Left ventricle myocardium inferior (tissue), 1 donor: ENCODE results near the gene PAK4. TPM values are rescaled to one million over a fixed set of nuclear protein-coding genes. Genes with fewer than 3 reads are reported as not detected.

Source experiments
- DNase-seq: peaks from one replicate; pipeline ENCODE4 v3.0.0-alpha.2; 2020
- H3K27ac ChIP-seq: fragments of 200-600 bp; replicated peaks from 2 replicates; pipeline ENCODE4 v1.8.0; 2021
- H3K27me3 ChIP-seq: fragments of 200-600 bp; 2 replicates; pipeline ENCODE4 v1.8.0; 2021; ENCODE audit warnings: low read depth
- H3K36me3 ChIP-seq: fragments of 200-600 bp; 2 replicates; pipeline ENCODE4 v1.8.0; 2021
- H3K4me1 ChIP-seq: fragments of 200-600 bp; 2 replicates; pipeline ENCODE4 v1.8.0; 2021
- H3K4me3 ChIP-seq: fragments of 200-600 bp; 2 replicates; pipeline ENCODE4 v1.8.0; 2021; ENCODE audit warnings: mild to moderate bottlenecking, moderate library complexity
- H3K9me3 ChIP-seq: fragments of 200-600 bp; replicated peaks from 2 replicates; pipeline ENCODE4 v1.8.0; 2021
- intact Hi-C: fragments of 100-400 bp; cut with micrococcal nuclease; formaldehyde crosslinking; loops from one replicate; pipeline ENCODE4 v1.11.0; 2022
- total RNA-seq: library from RNA; stranded (reverse); fragmentation: NEBNext Ultra II Directional; extraction: Animal tissue kit (Norgen Biotek cat#: 25700); gene quantifications from one replicate; pipeline ENCODE4 v1.2.1, GENCODE V29; 2021
- TF ChIP-seq, protein P1 (sequence below): fragments of 200-600 bp; IDR thresholded peaks from 2 replicates; pipeline ENCODE4 v1.8.0; 2021; ENCODE audit warnings: antibody characterized with exemption, mild to moderate bottlenecking, borderline replicate concordance
- donor health status: DM: no; HTN: yes; CAD: no; lungs with severe emphysema.

The PAK4 gene
- total RNA-seq, 1 donor from 2014 or later: 17.0 TPM

DNA sequence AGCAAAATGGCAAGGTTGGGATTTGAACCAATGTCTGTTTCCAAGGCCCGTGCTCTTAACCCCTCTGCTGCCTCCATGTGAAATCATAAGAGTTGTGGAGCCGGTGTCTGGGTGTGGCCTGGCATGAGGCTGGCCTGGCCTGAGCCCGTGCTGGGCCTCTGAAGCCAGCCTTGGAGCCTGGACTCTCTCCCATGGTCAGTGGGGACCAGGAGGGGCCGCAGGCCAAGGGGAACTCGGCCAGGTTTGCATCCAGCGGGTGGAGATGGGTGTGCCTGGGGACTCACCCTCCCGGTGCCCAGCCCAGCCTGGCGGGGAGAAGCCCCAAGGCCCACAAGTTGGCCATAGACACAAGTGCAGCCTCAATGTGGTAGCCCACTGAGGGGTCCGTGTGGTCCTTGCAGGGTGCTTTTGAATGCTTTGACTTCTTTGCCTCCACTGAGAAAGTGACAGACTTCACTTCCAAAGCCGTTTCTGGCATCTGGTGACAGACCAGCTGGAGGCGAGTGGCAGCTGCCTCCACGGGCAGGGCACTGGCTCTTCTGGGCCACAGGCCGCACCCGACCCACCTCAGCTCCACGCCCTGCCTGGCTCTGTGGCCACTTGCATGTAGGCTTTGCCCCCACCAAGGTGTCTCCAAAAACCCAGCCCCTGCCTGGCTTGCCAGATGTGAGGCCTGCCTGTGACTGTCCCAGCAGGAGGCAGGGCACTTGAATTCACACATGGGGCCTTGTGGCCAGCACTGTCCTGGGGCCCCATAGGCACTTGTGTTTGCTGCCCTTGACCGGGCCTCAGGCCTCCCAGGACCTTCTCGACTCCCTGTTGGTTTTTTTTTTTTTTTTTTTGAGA is 45.0 kb downstream of the PAK4 start:
- H3K27me3 ChIP-seq: no peaks in the 10 kb centered on the region
- H3K9me3 ChIP-seq: no peaks in the 10 kb centered on the region
- H3K36me3 ChIP-seq: peaks cover 33% of the 10 kb centered on the region
- intact Hi-C loops: no loop called here
- H3K4me1 ChIP-seq: peaks cover 20% of the 10 kb centered on the region
- H3K27ac ChIP-seq: no peak overlapping the region
- TF ChIP-seq, protein P1, sequence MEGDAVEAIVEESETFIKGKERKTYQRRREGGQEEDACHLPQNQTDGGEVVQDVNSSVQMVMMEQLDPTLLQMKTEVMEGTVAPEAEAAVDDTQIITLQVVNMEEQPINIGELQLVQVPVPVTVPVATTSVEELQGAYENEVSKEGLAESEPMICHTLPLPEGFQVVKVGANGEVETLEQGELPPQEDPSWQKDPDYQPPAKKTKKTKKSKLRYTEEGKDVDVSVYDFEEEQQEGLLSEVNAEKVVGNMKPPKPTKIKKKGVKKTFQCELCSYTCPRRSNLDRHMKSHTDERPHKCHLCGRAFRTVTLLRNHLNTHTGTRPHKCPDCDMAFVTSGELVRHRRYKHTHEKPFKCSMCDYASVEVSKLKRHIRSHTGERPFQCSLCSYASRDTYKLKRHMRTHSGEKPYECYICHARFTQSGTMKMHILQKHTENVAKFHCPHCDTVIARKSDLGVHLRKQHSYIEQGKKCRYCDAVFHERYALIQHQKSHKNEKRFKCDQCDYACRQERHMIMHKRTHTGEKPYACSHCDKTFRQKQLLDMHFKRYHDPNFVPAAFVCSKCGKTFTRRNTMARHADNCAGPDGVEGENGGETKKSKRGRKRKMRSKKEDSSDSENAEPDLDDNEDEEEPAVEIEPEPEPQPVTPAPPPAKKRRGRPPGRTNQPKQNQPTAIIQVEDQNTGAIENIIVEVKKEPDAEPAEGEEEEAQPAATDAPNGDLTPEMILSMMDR: no peak
- H3K4me3 ChIP-seq: no peak overlapping the region
- no peak for DNase-seq

DNA sequence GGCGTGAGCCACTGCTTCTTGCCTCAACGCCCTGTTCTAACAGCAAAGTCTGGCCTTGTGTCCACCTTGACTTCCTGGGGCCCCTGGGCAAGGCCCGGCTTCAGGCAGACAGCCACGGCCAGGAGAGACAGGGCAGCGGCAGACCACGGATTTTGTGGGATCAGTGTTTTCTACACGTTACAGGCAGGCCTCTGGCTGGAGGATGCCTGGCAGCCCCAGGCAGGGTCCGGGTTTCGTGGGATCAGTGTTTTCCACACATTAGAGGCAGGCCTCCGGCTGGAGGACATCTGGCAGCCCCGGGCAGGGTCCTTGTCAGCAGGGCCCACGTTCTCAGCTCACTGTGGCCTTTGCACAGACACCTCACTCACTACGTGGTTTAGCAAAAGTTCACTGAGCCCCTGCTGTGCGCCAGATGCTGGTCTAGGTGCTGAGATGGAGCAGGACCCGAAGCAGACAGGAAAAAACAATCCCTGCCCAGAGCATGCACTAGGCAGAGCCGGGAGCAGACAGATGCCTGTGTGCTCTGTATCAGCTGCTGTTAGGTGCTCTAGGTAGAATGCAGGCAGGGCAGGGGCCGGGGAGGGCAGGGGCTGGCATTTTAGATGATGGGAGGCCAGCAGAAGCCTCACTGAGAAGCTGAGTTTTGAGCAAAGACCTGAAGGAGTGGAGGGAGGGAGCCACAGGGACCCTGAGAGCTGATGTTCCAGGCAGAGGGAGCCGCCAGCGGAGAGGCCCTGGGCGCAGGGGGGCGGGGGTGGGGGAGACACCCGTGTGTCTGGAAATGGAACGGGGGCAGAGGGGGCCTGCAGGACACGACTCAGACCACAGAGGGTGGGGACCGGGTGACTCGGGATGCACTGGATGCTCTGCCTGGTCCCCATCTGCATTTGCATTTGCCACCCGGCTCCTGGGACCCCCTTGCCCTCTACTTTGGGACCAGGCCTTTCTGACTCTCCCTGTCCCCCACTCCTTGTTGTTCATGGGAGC is 46.2 kb downstream of the PAK4 start:
- no peak overlapping the region for H3K27ac ChIP-seq
- H3K36me3 ChIP-seq: peaks cover 41% of the 10 kb centered on the region
- no peak for DNase-seq
- peaks cover 8% of the 10 kb centered on the region for H3K4me1 ChIP-seq
- no peaks in the 10 kb centered on the region for H3K27me3 ChIP-seq
- intact Hi-C loops: no loop called here
- no peak overlapping the region for H3K4me3 ChIP-seq
- H3K9me3 ChIP-seq: no peaks in the 10 kb centered on the region
- TF ChIP-seq, protein P1: no peak

DNA sequence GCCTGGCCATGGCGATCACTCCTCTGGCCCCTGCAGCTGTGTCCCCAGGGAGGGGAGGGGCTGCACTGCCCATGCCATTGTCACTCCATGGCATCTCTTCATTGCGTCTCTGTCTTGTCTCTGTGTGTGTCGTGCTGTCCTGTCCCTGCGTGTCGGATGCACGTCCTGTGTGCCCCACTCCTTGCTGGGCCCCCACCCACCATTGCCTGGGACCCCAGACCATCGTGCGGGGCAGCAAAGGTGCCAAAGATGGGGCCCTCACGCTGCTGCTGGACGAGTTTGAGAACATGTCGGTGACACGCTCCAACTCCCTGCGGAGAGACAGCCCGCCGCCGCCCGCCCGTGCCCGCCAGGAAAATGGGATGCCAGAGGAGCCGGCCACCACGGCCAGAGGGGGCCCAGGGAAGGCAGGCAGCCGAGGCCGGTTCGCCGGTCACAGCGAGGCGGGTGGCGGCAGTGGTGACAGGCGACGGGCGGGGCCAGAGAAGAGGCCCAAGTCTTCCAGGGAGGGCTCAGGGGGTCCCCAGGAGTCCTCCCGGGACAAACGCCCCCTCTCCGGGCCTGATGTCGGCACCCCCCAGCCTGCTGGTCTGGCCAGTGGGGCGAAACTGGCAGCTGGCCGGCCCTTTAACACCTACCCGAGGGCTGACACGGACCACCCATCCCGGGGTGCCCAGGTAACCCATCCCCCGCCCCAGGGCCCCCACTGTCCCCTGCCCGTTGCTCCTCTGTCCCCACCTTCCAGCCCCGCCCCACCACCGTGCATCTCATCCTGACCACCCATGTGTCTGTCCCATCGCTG is 47.3 kb downstream of the PAK4 start:
- H3K36me3 ChIP-seq: peaks cover 46% of the 10 kb centered on the region
- intact Hi-C loops: no loop called here
- H3K4me3 ChIP-seq: no peak overlapping the region
- H3K27me3 ChIP-seq: no peaks in the 10 kb centered on the region
- no peaks in the 10 kb centered on the region for H3K4me1 ChIP-seq
- H3K9me3 ChIP-seq: no peaks in the 10 kb centered on the region
- no peak overlapping the region for H3K27ac ChIP-seq
- TF ChIP-seq, protein P1: no peak
- DNase-seq: no peak

DNA sequence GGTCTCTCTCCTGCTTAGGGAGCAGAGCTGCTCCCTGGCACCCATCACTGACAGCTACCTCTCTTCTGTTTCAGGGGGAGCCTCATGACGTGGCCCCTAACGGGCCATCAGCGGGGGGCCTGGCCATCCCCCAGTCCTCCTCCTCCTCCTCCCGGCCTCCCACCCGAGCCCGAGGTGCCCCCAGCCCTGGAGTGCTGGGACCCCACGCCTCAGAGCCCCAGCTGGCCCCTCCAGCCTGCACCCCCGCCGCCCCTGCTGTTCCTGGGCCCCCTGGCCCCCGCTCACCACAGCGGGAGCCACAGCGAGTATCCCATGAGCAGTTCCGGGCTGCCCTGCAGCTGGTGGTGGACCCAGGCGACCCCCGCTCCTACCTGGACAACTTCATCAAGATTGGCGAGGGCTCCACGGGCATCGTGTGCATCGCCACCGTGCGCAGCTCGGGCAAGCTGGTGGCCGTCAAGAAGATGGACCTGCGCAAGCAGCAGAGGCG is 48.0 kb downstream of the PAK4 start:
- TF ChIP-seq, protein P1: no peak
- H3K4me3 ChIP-seq: no peak overlapping the region
- intact Hi-C loops: no loop called here
- H3K27me3 ChIP-seq: no peaks in the 10 kb centered on the region
- H3K9me3 ChIP-seq: no peaks in the 10 kb centered on the region
- DNase-seq: no peak
- H3K27ac ChIP-seq: no peak overlapping the region
- peaks cover 52% of the 10 kb centered on the region for H3K36me3 ChIP-seq
- no peaks in the 10 kb centered on the region for H3K4me1 ChIP-seq

DNA sequence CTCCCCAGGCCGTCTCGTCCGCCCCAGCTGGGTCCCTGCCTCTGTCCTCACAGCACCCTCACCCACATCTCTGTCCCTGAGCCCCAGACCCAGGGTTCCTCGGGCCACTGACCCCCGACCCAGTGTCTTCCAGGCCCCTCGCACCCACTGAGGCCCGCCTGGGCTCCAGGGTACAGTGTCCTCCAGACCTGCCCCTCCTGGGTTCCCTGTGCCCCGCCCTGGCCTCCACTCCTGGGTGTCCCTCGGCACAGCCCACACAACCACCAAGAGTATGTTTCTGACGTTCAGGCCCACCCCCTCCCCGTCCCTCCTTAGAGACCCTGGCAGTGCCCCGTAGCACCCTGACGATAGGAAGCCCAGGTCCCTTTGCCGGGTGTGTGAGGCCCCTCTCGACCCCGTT is 48.6 kb downstream of the PAK4 start:
- TF ChIP-seq, protein P1: no peak
- no peak for DNase-seq
- no peak overlapping the region for H3K27ac ChIP-seq
- H3K4me1 ChIP-seq: no peaks in the 10 kb centered on the region
- intact Hi-C loops: no loop called here
- H3K36me3 ChIP-seq: peaks cover 56% of the 10 kb centered on the region
- no peaks in the 10 kb centered on the region for H3K27me3 ChIP-seq
- no peak overlapping the region for H3K4me3 ChIP-seq
- no peaks in the 10 kb centered on the region for H3K9me3 ChIP-seq
